Activated effector memory CD4-positive, alpha-beta T cell treated with Interleukin-2 at 50 U/mL for 16 hours (primary cell): ENCODE data around the gene DISC1.
"Not testable (repeated sequence)": the region's sequence is repeated elsewhere in the genome, so short reads cannot be mapped to it uniquely, and the experiment has no call there.

Experiments
- DNase-seq: peaks from one replicate; pipeline ENCODE4 v3.0.0-alpha.2; 2020

Gene DISC1

DNA sequence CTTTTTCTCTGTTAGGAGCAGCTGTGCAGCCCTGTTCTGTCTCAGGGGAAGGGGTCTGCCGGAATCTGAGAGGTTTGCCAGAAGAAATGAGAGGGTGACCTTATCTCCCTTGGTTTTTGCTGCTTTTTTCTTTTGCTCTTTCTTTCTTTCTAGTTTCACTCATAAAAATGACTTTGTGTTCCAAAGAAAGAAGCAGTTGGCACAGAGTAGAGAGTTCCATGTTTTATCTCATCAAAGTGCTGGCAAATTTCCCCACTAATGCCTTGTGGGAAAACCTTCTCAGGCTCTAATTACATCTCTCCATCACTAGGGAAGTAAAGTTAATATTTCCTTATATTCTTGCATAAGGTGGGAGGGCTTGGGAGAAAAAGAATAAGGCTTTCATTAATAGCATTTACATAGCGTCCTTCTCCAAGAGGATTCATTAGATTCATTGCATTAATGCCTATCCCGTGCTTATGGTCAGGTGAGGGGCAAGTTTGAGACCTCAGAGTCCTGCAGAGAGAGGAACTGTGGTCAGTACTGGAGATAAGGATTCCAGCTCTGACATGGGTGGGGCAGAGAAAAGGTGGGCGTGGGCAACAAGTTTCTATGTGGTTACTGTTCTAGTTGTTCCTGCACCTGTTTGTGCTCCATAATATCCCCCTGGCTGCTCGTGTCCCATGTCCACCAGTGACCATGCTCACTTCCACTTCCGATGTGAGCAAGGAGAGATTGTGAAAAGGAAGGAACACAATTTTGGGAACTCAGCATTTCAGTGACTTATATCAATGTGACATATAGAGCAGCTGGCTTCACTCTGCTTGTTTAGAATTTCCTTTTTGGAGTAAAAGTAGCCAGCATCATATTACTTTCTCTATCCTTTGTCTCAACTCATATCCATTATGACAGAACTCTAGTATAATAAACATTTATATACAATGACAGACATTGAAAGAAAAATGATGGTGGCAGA lies 79.5 kb downstream of the DISC1 start:
- no peak for DNase-seq

DNA sequence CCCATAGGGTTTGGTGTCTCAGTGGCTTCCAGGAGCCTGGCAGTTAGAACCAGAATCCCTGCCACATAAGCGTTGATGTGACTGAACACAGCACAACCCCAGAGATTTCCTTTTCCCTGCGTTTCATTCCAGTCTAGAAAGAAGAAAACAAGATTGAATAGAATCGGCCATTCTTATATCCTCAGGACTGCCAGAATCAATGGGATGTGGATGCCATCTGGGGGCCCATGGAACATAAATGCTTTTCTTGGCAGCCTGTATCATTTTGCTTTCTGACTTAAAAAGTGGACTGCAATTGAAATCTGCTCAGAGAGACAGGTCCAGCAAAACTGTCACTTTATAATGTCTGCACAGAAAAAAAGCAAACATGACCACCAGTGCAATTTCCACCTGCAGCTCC lies 80.3 kb downstream of the DISC1 start:
- DNase-seq, result no peak

DNA sequence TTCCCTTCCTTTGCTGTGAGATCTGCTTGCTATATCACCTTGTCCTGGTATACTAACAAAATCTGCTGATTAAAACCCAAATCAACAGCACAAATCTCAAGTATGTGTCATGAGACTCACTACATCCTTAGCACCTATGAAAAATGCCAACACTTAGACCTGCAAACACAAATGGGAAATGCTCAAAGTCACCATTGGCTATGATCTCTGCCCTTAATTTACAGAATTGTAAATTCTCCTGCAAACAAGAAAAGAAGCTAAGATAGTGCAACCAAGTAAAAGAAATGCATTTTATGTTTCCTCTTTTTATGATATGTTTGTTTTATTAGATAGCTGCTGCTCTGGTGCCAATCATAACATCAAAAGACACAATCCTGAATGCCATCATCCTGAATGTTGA lies 80.8 kb downstream of the DISC1 start:
- DNase-seq, result no peak

DNA sequence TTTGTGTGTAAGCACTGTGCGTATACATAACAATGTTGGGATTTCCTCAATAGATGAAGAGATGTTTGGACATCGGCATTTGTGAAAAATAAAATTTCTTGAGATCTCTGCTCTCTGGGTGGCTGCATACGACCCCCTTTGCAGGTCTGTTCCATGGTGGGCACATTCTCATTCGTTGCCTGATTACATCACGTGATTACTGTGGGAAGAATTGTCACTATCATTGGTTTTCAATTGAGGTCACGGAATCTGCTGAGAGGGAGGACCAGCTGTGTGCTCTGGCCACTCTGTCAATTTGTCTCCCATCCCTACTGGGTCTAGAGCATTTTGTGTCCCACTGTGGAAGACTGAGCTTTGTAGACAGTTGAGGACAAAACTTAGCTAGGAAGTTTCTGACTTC lies 81.8 kb downstream of the DISC1 start:
- no peak for DNase-seq

DNA sequence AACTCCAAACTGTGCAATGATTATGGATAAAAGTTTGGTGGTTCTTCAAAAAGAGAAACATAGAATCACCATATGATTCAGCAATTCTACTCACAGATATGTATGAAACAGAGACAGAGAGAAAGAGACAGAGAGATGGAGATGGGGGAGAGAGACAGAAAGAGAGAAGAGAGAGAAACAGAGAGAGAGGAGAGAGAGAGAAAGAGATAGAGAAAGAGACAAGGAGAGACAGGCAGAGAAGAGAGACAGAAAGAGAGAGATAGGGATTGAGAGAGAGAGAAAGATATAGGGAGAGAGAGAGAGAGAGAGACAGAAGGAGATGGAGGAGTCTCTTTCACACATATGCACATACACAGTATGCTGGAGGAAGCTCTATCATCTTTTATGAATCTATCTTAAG lies 87.8 kb downstream of the DISC1 start:
- no peak for DNase-seq

DNA sequence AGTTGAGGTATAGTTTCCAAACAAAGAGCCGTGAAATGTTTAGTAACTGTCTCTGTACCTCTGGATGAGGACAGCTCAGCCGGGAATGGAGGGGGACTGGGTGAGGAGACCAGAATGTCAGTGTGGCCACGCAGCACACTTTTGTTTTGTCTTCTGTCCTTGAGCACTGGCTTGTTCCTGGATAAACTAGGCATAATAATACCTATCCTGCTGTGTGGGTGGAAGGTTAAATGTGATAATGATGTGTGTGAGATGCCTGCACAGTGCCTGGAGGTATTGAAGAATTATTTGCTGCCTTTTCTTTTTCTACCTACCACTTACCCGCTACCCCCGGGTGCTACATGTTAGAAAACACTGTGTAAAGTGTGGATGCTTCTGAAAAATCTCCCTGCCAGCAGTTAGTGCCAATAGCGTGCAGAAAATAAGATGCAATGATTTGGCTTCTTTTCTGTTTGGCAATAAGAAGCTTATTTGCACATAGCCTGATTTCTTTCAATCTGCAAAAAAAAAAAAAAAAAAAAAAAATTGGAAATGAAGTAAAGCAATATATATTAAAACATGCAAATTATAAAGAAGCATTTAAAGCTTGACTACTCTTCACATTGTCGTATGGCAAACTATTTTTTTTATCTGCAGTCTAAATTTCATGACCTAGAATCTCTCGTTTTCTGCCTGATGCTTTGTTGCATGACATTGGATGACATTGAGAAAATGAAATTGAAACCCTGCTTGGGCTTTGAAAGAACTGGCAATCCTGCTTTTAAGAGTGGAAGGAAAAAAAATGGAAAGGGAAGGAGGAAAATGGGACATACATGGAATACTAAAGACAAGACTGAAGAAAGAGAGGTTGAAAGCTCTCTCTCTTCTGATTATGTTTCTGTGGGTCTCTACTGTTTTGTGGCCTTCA lies 89.5 kb downstream of the DISC1 start:
- no peak for DNase-seq

DNA sequence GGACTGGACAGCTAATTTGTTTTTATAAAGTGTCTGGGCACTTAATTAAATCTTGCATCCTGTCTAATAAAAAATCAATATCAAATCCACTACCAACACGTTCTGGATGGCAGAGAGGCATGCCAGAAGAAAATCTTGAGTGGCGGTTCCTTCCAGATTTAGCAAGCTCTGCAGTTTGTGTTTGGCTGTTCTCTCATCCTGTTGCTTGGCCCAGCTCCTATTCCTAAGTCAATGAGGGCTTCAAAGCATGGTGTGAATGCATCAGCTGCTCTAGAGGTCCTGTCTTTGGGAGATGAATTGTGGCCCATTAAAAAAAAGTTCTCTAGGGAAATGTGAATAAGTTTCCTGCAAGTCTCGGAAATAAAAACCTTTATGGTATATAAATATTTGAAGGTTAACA lies 90.3 kb downstream of the DISC1 start:
- no peak for DNase-seq

DNA sequence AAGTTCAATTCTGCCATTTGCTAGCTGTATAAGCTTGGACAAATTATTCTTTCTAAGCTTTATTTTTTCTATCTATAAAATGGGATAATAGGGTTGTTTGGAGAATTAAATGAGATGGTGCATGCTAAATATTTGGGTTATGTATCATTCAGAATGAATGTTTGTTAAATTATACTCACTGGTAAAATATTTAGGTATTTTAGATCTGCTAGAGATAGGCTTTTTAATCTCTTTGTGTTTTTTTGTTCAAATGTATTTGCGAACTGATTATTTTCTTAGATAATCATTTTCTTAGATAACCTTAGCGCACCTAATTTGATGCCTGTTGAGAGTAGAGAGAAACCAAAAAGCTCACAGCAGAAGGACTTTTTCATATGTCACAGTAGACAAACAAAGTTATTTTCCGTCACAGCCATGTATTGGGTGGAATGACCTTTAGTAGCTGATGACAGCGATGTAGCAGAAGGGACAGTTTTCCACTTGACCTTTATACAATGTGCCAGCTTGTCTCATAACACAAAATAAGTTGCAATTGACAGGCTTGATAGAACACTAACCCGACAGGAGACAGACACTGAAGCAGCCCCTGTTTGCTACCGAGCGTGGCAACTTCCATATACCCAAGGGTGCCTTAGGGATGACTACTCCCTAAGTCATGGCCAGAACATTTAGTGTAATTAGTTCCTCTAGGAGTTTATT lies 93.0 kb downstream of the DISC1 start:
- no peak for DNase-seq

DNA sequence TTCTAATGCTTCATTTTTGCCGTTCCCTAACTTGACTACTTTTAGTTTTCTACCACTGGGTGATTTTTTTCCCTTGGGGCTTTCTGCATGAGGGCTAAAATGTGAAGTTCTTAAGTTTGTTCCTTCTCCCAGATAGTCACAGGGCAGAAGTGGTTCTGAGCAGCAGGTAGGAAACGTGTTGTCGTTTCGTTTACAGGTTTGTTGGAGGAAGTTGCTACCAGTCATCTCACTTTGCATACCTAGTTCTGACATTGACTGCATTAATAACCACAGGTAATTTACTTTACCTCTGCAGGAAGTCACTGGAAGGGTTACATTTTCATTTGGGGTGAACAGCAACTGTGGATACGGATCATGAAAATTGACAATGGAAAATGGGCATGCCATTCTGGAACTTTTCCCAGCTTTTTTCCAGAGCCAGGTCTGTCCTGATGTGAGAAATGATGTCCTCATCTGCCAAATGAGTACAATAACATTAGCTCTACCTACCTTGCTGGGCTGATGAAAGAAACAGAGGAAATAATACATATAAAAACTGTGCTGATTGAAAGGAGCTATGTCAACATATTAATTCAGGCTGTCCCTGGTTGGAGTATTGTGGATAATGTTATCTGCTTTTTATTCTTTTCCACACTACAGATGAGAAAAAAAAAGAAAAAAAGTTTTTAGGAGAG lies 94.2 kb downstream of the DISC1 start:
- DNase-seq, result no peak

DNA sequence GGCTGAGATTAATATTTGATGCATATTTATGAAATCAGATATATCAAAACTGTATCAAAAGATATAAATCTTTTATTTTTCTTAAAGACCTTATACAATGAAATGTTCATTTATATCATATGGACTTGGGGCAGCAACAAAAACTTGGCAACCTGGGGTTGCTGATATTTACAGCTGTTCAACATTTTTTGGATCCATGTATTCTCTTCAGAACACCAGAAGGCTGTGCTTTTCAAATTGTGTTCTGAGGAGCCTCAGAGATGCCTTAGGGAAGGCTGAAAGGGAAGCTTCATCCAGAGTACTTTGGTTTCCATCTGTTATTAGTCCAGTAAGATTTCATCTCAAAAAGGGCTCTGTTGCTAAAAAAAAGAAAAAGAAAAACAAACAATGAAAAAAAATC lies 94.8 kb downstream of the DISC1 start:
- DNase-seq, result no peak

DNA sequence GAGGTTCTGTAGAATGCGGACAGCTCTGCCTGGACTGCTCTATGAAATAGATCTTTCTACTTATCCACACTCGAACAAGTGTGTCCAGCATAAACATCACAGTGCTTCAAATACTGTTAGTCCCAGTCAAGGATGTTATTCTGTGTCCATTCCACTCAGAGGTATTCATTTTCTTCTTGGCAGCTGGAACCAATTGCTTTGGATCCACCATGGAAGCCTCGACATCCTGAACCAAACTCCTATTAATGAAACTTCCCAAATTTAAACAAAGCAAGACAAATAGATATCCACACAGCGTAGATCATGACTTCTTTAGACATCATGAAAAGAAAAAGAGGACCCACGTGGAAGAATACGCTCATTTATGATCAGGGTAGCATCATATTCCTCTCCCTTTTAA lies 95.8 kb downstream of the DISC1 start:
- DNase-seq, result no peak

DNA sequence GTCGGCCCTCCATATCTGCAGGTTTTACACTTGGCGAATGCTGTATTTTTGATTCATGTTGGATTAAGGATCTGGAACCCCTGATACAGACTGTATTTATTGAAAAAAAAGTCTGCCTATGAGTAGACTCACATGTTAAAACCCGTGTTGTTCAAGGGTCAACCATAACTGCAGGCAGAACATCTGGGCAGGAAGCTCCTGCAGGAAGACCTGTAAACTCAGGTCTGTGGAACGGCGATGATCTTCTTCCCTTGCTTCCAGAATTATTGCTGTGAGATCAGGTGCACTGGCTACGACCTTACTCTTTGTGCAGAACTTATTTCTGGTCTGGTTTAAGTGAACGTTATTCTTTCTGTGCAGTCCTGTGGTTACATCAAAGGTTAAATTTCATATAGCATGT lies 96.6 kb downstream of the DISC1 start:
- DNase-seq, result no peak

DNA sequence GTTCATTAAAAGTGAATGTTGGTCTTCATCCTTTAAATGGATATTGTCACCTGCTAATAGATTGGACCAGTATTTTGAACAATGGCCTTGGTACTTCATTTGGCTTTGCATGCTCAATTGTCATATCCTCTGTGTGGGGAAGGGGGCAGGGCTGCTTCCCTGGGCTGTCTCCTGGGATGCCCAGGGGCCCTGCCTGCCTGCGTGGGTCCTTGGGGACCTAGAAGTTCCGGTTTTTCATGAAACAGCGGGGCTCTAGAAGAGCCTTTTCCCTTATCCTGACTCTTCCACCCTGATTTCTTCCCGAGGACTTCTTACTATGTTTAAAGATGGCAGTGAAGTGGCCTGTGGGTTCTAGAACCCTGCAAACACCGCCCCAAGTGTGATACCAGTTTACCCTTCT lies 97.5 kb downstream of the DISC1 start:
- no peak for DNase-seq

DNA sequence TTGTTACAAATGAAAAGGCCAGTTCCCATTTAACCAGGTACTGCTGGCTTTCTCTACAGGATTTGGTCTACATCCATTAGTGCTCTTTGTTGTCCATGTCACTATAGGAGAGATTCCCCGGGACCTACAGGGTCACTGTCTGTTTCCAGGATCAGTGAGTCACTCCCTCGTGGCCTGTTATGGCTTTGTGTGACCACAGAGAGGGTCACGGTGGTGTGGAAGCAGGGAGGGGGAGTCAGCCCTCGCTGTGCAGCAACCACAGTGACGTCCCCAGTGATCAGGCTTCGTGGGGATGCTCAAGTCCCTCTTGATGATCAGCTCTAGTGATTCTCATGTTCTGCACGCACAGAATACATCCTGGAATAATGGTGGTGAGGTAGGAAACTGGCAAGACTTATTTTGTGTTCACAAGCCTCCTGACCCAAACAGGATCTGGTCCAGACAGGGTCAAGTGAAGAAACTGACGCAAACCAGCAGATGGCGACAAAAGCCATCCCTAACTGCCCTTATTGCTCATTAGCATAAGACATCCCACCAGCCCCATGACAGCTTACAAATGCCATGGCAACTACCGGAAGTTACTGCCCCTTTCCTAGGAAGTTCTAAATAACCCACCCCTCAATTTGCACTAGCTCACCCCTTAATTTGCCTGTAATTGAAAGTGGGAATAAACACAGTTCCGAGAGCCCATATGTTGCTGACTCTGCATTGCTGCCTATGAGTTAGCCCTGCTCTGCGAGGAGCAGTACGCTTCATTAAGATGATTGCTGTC lies 98.5 kb downstream of the DISC1 start:
- DNase-seq, result no peak

DNA sequence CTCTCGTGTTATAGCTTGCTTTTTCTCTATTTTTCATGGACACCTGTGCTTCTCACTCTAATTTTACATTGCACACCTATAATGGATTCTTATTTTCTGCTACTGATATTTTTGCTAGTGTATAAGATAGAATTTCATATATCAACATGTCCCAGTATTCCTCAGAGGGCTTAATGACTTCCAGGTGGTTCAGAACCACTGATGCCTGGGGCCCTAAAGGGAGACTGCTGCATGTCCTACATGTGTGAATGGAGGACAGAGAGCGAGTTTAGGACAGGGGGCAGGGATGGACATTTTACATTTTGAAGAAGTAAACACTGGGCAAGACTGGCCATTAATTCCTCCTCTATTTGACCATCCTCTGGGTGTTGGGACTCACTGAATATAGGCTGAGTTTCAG lies 100.6 kb downstream of the DISC1 start:
- DNase-seq, result no peak

DNA sequence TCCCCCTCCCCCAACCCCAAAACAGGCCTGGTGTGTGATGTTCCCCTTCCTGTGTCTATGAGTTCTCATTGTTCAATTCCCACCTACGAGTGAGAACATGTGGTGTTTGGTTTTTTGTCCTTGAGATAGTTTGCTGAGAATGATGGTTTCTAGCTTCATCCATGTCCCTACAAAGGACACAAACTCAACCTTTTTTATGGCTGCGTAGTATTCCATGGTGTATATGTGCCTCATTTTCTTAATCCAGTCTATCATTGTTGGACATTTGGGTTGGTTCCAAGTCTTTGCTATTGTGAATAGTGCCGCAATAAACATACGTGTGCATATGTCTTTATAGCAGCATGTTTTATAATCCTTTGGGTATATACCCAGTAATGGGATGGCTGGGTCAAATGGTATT lies 102.4 kb downstream of the DISC1 start:
- DNase-seq, result not testable (repeated sequence)

DNA sequence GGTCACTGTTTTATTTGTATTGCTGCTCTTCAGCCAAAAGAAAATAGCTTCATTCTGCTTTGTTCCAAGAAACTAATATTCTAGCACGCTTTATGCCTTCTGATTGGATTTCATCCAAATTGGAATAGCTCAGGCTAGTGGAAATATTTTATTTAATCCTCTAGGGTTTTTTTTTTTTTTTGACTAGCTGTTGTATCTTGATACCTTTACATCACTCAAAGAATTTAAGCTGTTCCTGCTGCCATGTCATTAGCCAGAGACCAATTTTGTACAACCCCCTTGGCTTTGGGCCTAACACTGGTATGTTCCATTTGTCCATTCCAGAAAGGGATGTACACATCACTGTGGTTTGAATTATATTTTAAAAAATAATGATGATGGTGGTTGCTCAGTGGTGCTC lies 103.0 kb downstream of the DISC1 start:
- DNase-seq, result no peak

DNA sequence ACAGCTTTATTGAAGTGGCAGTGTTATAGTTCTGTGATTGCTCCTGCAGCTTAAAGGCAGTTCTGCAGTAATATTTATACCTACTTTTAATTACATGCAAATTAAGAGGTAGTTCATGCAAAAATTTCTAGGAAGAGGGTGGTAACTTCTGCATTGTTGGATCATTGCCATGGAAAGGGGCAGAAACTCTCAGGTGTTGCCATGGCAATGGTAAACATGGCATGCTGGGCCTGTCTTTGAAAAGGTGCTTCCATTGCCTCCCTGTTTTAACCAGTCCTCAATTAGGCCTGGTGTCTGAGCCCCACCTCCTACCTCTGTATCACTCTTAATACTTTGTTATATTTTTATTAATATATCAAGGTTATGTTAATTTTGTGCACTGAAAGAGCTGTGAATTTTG lies 104.7 kb downstream of the DISC1 start:
- no peak for DNase-seq

DNA sequence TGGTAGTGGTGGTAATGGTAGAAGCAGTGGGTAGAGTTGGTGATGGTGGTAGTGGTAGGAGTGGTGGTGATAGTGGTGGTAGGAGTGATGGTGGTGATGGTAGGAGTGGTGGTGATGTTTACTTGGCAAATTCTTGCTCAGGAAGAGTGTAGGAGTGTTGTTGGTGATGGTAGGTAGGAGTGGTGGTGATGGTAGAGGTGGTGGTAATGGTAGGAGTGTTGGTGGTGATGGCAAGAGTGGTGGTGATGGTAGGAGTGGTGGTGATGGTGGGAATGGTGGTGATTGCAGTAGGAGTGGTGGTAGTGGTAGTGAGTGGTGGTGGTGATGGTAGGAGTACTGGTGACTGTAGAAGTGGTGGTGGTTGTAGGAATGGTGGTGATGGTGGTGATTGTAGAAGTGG lies 106.5 kb downstream of the DISC1 start:
- no peak for DNase-seq

DNA sequence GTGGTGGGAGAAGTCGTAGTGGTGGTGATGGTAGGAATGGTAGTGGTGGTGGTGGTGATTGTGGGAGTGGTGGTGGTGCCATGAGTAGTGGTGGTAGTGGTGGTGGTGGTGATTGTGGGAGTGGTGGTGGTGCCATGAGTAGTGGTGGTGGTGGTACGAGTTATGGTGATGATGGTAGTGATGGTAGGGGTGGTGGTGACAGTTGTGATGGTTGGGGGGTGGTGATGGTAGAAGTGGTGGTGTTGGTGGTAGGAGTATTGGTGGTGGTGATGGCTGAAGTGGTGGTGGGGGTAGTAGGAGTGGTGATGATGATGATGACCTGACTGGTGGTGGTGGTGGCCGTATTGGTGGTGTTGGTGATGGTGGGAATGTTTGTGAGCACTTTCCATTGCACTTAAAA lies 107.1 kb downstream of the DISC1 start:
- DNase-seq, result no peak

DNA sequence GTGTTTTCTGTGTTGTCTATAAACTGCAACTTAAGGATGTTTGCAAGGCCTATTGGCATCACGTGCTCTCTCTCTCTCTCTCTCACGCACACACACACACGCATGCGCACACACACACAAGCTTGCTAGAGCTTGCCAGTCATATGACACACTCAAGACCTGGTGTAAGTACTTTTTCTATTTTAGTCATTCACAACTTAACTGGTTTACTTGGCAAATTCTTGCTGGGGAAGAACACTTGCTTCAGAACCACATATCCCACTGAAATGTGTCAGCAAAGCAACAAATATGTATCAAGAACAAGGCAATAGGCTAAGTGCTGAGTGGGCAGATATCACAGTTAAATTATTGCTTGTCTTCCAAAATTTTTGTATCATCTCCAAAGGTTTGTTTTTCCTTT lies 107.8 kb downstream of the DISC1 start:
- no peak for DNase-seq

DNA sequence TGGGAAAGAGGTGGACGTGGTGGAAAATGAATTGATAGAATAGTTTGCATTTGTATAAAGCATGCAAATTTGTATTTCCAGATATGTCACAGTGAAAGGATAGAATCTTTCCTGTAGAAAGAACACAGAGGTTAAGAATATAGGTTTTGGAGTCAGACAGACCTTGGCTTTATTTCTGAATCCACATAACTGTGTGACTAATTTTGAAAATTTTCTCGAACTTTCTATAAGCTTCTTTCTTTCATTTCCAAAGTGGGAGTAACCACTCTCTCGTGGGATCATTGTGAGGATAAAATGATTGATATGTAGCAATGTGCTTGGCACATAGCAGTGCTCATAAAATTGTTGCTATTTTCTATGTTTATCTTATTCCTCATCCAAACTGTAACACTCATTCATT lies 108.8 kb downstream of the DISC1 start:
- no peak for DNase-seq
